Measurements from ENCODE around the gene STRN. TPM values are rescaled to one million over a fixed set of nuclear protein-coding genes. Genes with fewer than 3 reads are reported as not detected.

The STRN gene
- total and polyA plus RNA-seq, 10 of the 15 experiments (the other 5 are each of a cell fraction or from before 2014, with no cell fraction given), result 1.00 to 19.2 (median 9.1) TPM

GRCh38 chr2:36963734-36964133 is 2.6 kb downstream of the STRN start:
- H2AFZ ChIP-seq (ENCODE audit: control insufficient read depth, low read depth, low read length), result no peak overlapping the region
- DNase-seq (ENCODE audit: low read depth, low spot score) (no peak), ATAC-seq (no peak), FAIRE-seq (no peak)
- H3K27ac ChIP-seq (ENCODE audit: control insufficient read depth, insufficient read depth), result no peak overlapping the region
- no peaks in the 10 kb centered on the region for H3K36me3 ChIP-seq (ENCODE audit: control insufficient read depth in 2 of 2, insufficient read depth in 2 of 2, low read length in 1 of 2)
- in situ Hi-C loops (cut with MboI), result no loop called here
- BruUV-seq (replicated peaks), result no TSS peak
- RAD21 ChIA-PET (ENCODE audit: unreplicated experiment), result no interaction called here
- no peaks in the 10 kb centered on the region for H3K27me3 ChIP-seq (replicated peaks in 1 of 2; ENCODE audit: control insufficient read depth in 2 of 2, insufficient read depth in 2 of 2, low read length in 1 of 2)
- no peaks in the 10 kb centered on the region for H4K20me1 ChIP-seq (ENCODE audit: control insufficient read depth, insufficient read depth)
- peaks cover 11% of the 10 kb centered on the region for H3K4me1 ChIP-seq (ENCODE audit: control insufficient read depth, insufficient read depth, low read length)
- peaks cover 49% of the 10 kb centered on the region for H3K79me2 ChIP-seq (ENCODE audit: control insufficient read depth, insufficient read depth, low read length)
- 0 out of 2 replicates have a peak overlapping the region, but pooled peaks have one; percentile 9 for H3K4me3 ChIP-seq
- H3K9me3 ChIP-seq (replicated peaks; ENCODE audit: control insufficient read depth, insufficient read depth, low read length), result no peaks in the 10 kb centered on the region; the same call in 2 of the 3 replicates
- intact Hi-C loops (cut with micrococcal nuclease; ENCODE audit: unreplicated experiment), result no loop called here
- SMC1A ChIA-PET (ENCODE audit: uncharacterized antibody, unreplicated experiment), result no interaction called here
- CTCF ChIA-PET, result interaction anchor here (0.6 to 1.0 kb wide), 3 partner anchors 12 to 182 kb away, joined by 3 read pairs; partner anchors contain the start of gene GPATCH11
- no peak overlapping the region; the same call in none of the 2 replicates for H3K4me2 ChIP-seq (ENCODE audit: control insufficient read depth, insufficient read depth)
- POLR2A ChIA-PET, result interaction anchor here (0.6 kb wide), 1 partner anchor 9 kb away, joined by 4 read pairs; no protein-coding TSS in a partner anchor
- 94% methylated on average over 4 of the region's 4 CpGs for WGBS (ENCODE audit: insufficient coverage, insufficient replicate concordance, low lambda C conversion rate, missing lambda C conversion rate)
- no peak overlapping the region for H3K9ac ChIP-seq (ENCODE audit: control insufficient read depth, insufficient read depth, low read length)
- TF ChIP-seq EGR1 (IDR thresholded peaks at IDR 0.05; ENCODE audit: borderline replicate concordance in 1 of 2, low read depth in 2 of 2, low read length in 2 of 2) (no peak), BCLAF1 (IDR thresholded peaks at IDR 0.05) (no peak), SP1 (IDR thresholded peaks at IDR 0.05; ENCODE audit: low read depth, low read length) (no peak), ZNF592 (IDR thresholded peaks at IDR 0.05) (no peak), HDAC2 (IDR thresholded peaks at IDR 0.05) (no peak), RELB (IDR thresholded peaks at IDR 0.05; ENCODE audit: low read depth) (no peak), MAX (IDR thresholded peaks at IDR 0.05; ENCODE audit: low read depth, low read length) (no peak), ZNF687 (IDR thresholded peaks at IDR 0.05) (no peak)

Data from GM12878 (cell line).